Activated CD8-positive, alpha-beta memory T cell treated with anti-CD3 and anti-CD28 coated beads, Interleukin-2, amount 50 U/mL, for 48 hours (primary cell): ENCODE results near the gene RNGTT.
"Not testable (repeated sequence)": the region's sequence is repeated elsewhere in the genome, so short reads cannot be mapped to it uniquely, and the experiment has no call there.

Experiments
- DNase-seq: peaks from one replicate; pipeline ENCODE4 v3.0.0-alpha.2; 2020

RNGTT gene

GRCh38 chr6:88969255-88969654 lies 5.8 kb upstream of the RNGTT start:
- not testable (repeated sequence) for DNase-seq

- no peak for DNase-seq
Measured at GRCh38 chr6:88967891-88968290, 4.5 kb upstream of the RNGTT start.

- no peak for DNase-seq
Measured at GRCh38 chr6:88965691-88966090, 2.3 kb upstream of the RNGTT start.

GRCh38 chr6:88964509-88964908 lies 1.1 kb upstream of the RNGTT start:
- DNase-seq = no peak

- no peak for DNase-seq
Measured at GRCh38 chr6:88958842-88959241, 4.6 kb downstream of the RNGTT start.

GRCh38 chr6:88953550-88954386 lies 9.7 kb downstream of the RNGTT start:
- DNase-seq = no peak

- no peak for DNase-seq
Measured at GRCh38 chr6:88952065-88952704, 11.2 kb downstream of the RNGTT start.

- no peak for DNase-seq
Measured at GRCh38 chr6:88945415-88946008, 17.9 kb downstream of the RNGTT start.

- no peak for DNase-seq
Measured at GRCh38 chr6:88933521-88933920, 29.9 kb downstream of the RNGTT start.

GRCh38 chr6:88932019-88932418 lies 31.4 kb downstream of the RNGTT start:
- not testable (repeated sequence) for DNase-seq

- DNase-seq = no peak
Measured at GRCh38 chr6:88922775-88923548, 40.5 kb downstream of the RNGTT start.

GRCh38 chr6:88921734-88922133 lies 41.7 kb downstream of the RNGTT start:
- no peak for DNase-seq

GRCh38 chr6:88920774-88921733 lies 42.4 kb downstream of the RNGTT start:
- DNase-seq = no peak

GRCh38 chr6:88920088-88920487 lies 43.3 kb downstream of the RNGTT start:
- no peak for DNase-seq

- DNase-seq = no peak
Measured at GRCh38 chr6:88919032-88919431, 44.4 kb downstream of the RNGTT start.

- no peak for DNase-seq
Measured at GRCh38 chr6:88916615-88917208, 46.7 kb downstream of the RNGTT start.

- DNase-seq = no peak
Measured at GRCh38 chr6:88914895-88915598, 48.4 kb downstream of the RNGTT start.

GRCh38 chr6:88914180-88914579 lies 49.2 kb downstream of the RNGTT start:
- DNase-seq = no peak

GRCh38 chr6:88913471-88913870 lies 49.9 kb downstream of the RNGTT start:
- no peak for DNase-seq

- DNase-seq = no peak
Measured at GRCh38 chr6:88910922-88911778, 52.3 kb downstream of the RNGTT start.
